A549 (cell line): Measurements from ENCODE around the gene SERPINA3. TPM values are rescaled to one million over a fixed set of nuclear protein-coding genes. Genes with fewer than 3 reads are reported as not detected.

Experiments used
- ATAC-seq, 2 experiments: fragments of 200-7000 bp in 1 of 2; fragments of >200 bp in 1 of 2; cut with Nextera tagmentation in 1 of 2; cut with Tn5 transposase in 1 of 2; 3 replicates each; pipeline versions ENCODE4 v1.8.0 to v1.9.1; 2018 to 2020; ENCODE audit warnings: mild to moderate bottlenecking in 1 of 2, moderate library complexity in 1 of 2
- CTCF ChIA-PET: fragments of 300-600 bp; sonication (Branson Sonifier 250); formaldehyde crosslinking; extraction: SDS; loops from one replicate; lab custom pipeline; 2021; ENCODE audit warnings: antibody characterized with exemption, inconsistent platforms; lab: Yijun Ruan, JAX
- POLR2A ChIA-PET: fragments of 350-600 bp; formaldehyde crosslinking; extraction: SDS; loops from one replicate; lab custom pipeline; 2021; ENCODE audit warnings: antibody characterized with exemption, inconsistent platforms; lab: Yijun Ruan, JAX
- DNase-seq, 2 experiments: peaks; one replicate each; pipeline versions ENCODE4 v3.0.0 to v3.0.0-alpha.2; 2011 to 2016; ENCODE audit warnings: low read depth in 1 of 2, low spot score in 1 of 2
- FAIRE-seq: peaks from 2 replicates; lab custom pipeline; 2011; peaks lifted over from hg19 to GRCh38; lab: Jason Lieb, UNC
- H3K27ac ChIP-seq, 2 experiments: fragments of >200 bp; sonication (Bioruptor Twin); formaldehyde crosslinking; 3 replicates each; pipeline ENCODE4 v1.5.1; 2016 to 2017
- H3K4me1 ChIP-seq: fragments of >200 bp; sonication (Bioruptor Twin); formaldehyde crosslinking; 3 replicates; pipeline ENCODE4 v1.6.1; 2016
- H3K4me2 ChIP-seq: fragments of >200 bp; sonication (Bioruptor Twin); formaldehyde crosslinking; 3 replicates; pipeline ENCODE4 v1.6.1; 2016
- H3K4me3 ChIP-seq: fragments of >200 bp; sonication (Bioruptor Twin); formaldehyde crosslinking; 3 replicates; pipeline ENCODE4 v1.5.1; 2016
- H3K9me3 ChIP-seq: fragments of >200 bp; sonication (Bioruptor Twin); formaldehyde crosslinking; 3 replicates; pipeline ENCODE4 v1.6.1; 2016
- BHLHE40 ChIP-seq: IDR thresholded peaks from 2 replicates; pipeline ENCODE4 v1.6.1; 2012; ENCODE audit warnings: low read depth, low read length, inconsistent platforms
- CBX2 ChIP-seq: fragments of 200-600 bp; sonication (generic); IDR thresholded peaks from 2 replicates; pipeline ENCODE4 v1.6.1; 2016; ENCODE audit warnings: low read depth, mild to moderate bottlenecking, borderline replicate concordance
- CBX8 ChIP-seq: fragments of 200-600 bp; sonication (generic); IDR thresholded peaks from 2 replicates; pipeline ENCODE4 v1.6.1; 2016
- CEBPB ChIP-seq, 2 experiments: fragments of >200 bp in 1 of 2; sonication (Bioruptor Twin) in 1 of 2; formaldehyde crosslinking in 1 of 2; IDR thresholded peaks; 2 replicates each; pipeline ENCODE4 v1.6.1; 2012 to 2016
- CHD2 ChIP-seq: fragments of 150-350 bp; IDR thresholded peaks from 2 replicates; pipeline ENCODE4 v1.6.1; 2014; ENCODE audit warnings: low read length; ENCODE audit not compliant: partially characterized antibody
- EHF ChIP-seq: fragments of 250-450 bp; sonication (Bioruptor Pico); IDR thresholded peaks from 2 replicates; pipeline ENCODE4 v1.5.0; 2020; ENCODE audit warnings: mild to moderate bottlenecking
- EP300 ChIP-seq, 2 experiments: fragments of >200 bp; sonication (Bioruptor Twin); formaldehyde crosslinking; IDR thresholded peaks; 2 replicates in 1 of 2; 3 replicates in 1 of 2; pipeline ENCODE4 v1.6.1; 2016 to 2017
- ESRRA ChIP-seq: fragments of 150-350 bp; IDR thresholded peaks from 2 replicates; pipeline ENCODE4 v1.6.1; 2014; ENCODE audit warnings: mild to moderate bottlenecking, low read length, borderline replicate concordance
- FOSB ChIP-seq: fragments of 250-450 bp; sonication (Bioruptor Pico); IDR thresholded peaks from 2 replicates; pipeline ENCODE4 v1.5.0; 2020; ENCODE audit warnings: mild to moderate bottlenecking, moderate library complexity
- FOSL2 ChIP-seq, 2 experiments: fragments of 450-650 bp in 1 of 2; fragments of >200 bp in 1 of 2; sonication (Bioruptor Twin) in 1 of 2; formaldehyde crosslinking; IDR thresholded peaks; 2 replicates each; pipeline versions ENCODE4 v1.5.0 to v1.6.1; 2016 to 2020; ENCODE audit warnings: mild to moderate bottlenecking in 1 of 2, moderate library complexity in 1 of 2
- HOXA7 ChIP-seq: fragments of 250-450 bp; sonication (Bioruptor Pico); IDR thresholded peaks from 2 replicates; pipeline ENCODE4 v1.5.0; 2020; ENCODE audit warnings: mild to moderate bottlenecking, moderate library complexity
- JUN ChIP-seq, 2 experiments: fragments of >200 bp; sonication (Bioruptor Twin); formaldehyde crosslinking; IDR thresholded peaks; 2 replicates in 1 of 2; 3 replicates in 1 of 2; pipeline ENCODE4 v1.6.1; 2016 to 2017
- JUNB ChIP-seq: fragments of >200 bp; sonication (Bioruptor Twin); formaldehyde crosslinking; IDR thresholded peaks from 2 replicates; pipeline ENCODE4 v1.6.1; 2016
- MAFK ChIP-seq: fragments of 450-650 bp; IDR thresholded peaks from 2 replicates; pipeline ENCODE4 v1.6.1; 2014; ENCODE audit not compliant: partially characterized antibody
- MAZ ChIP-seq: fragments of 150-350 bp; IDR thresholded peaks from 2 replicates; pipeline ENCODE4 v1.6.1; 2014; ENCODE audit warnings: antibody characterized with exemption, low read depth, low read length, borderline replicate concordance
- POLR2AphosphoS2 ChIP-seq: conservative IDR thresholded peaks from 2 replicates; pipeline ENCODE4 v1.6.1; 2012; ENCODE audit warnings: low read length, improper control_type of control experiment, inconsistent platforms
- RAD21 ChIP-seq, 2 experiments: fragments of >200 bp in 1 of 2; sonication (Bioruptor Twin) in 1 of 2; formaldehyde crosslinking in 1 of 2; IDR thresholded peaks in 1 of 2; conservative IDR thresholded peaks in 1 of 2; 2 replicates in 1 of 2; 3 replicates in 1 of 2; pipeline ENCODE4 v1.6.1; 2012 to 2018; ENCODE audit warnings: inconsistent platforms in 1 of 2
- SMC3 ChIP-seq: fragments of >200 bp; sonication (Bioruptor Twin); formaldehyde crosslinking; IDR thresholded peaks from 3 replicates; pipeline ENCODE4 v1.6.1; 2018; ENCODE audit warnings: inconsistent platforms
- SREBF2 ChIP-seq: fragments of 450-650 bp; IDR thresholded peaks from 2 replicates; pipeline ENCODE4 v1.6.1; 2014; ENCODE audit warnings: mild to moderate bottlenecking, moderate library complexity
- ZFP36 ChIP-seq: fragments of 450-650 bp; IDR thresholded peaks from 2 replicates; pipeline ENCODE4 v1.6.1; 2014; ENCODE audit warnings: borderline replicate concordance; ENCODE audit not compliant: partially characterized antibody
- ZNF302 ChIP-seq: fragments of 250-450 bp; sonication (Bioruptor Pico); IDR thresholded peaks from 2 replicates; pipeline ENCODE4 v1.9.0; 2021; ENCODE audit warnings: inconsistent platforms, mild to moderate bottlenecking, moderate library complexity
- ZSCAN20 ChIP-seq: fragments of 250-450 bp; sonication (Bioruptor Pico); IDR thresholded peaks from 2 replicates; pipeline ENCODE4 v1.8.0; 2022; ENCODE audit warnings: mild to moderate bottlenecking, moderate library complexity
- WGBS: methylation state at CpG from one replicate; pipeline ENCODE4 v1.1.6; 2017; ENCODE audit errors: missing lambda C conversion rate; 5-methylcytosine and 5-hydroxymethylcytosine counted together
- polyA plus RNA-seq, 4 experiments: library from polyadenylated mRNA; depleted of rRNA in 3 of 4; stranded (reverse); fragments of >200 nt; fragmentation: RNase III in 1 of 4; extraction: RNeasy Plus Mini Kit Qiagen cat#74134 plus additional on column Dnase treatment in 1 of 4; gene quantifications; 2 replicates in 3 of 4; 3 replicates in 1 of 4; pipeline ENCODE4 v1.2.3, GENCODE V29; 2011 to 2017
- TF ChIP-seq, protein P1 (sequence below): fragments of 250-450 bp; sonication (Bioruptor Pico); IDR thresholded peaks from 2 replicates; pipeline ENCODE4 v1.5.0; 2021; ENCODE audit warnings: mild to moderate bottlenecking, moderate library complexity, borderline replicate concordance
- TF ChIP-seq, protein P2 (sequence below): fragments of 250-450 bp; sonication (Bioruptor Pico); IDR thresholded peaks from 2 replicates; pipeline ENCODE4 v1.5.0; 2020; ENCODE audit warnings: low read depth, mild to moderate bottlenecking, moderate library complexity
- TF ChIP-seq, protein P3 (sequence below): fragments of 200-600 bp; sonication (generic); IDR thresholded peaks from 2 replicates; pipeline ENCODE4 v1.6.1; 2016; ENCODE audit warnings: antibody characterized with exemption, mild to moderate bottlenecking, moderate library complexity
- TF ChIP-seq, protein P4 (sequence below): fragments of >200 bp; sonication (Bioruptor Twin); formaldehyde crosslinking; IDR thresholded peaks from 3 replicates; pipeline ENCODE4 v1.6.1; 2016

Gene SERPINA3
- polyA plus RNA-seq, 2 of the 4 experiments (the other 2 are of a cell fraction) = 3.1 to 9.1 TPM

DNA sequence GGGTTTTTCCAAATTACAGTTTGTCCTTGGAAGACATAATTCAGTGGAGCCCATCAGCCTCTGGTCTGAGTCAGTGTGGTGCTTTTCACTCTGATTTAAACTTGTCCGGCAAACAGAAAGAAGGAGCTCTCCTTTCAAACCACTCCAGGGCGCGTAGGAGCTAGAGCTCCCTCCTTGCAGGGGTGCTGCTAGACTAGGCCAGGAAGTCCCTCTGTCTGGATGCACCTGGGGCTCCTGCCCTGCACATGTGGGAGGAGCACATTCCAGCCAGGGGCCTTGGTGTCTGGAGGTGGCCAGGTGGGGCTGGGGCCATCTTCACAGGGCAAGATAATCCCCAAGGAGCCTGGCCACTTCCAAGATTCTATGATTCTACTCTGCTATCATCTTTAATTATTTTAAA is 3.1 kb downstream of the SERPINA3 start:
- Histone ChIP-seq H3K4me3 (no peak overlapping the region), H3K9me3 (peaks cover 42% of the 10 kb centered on the region), H3K4me2 (no peak overlapping the region), H3K4me1 (peaks cover 29% of the 10 kb centered on the region), H3K27ac (0 out of 6 replicates have a peak overlapping the region, but pooled peaks of 1 of the 2 experiments have one; percentile 9)
- DNase-seq (no peak), FAIRE-seq (no peak), ATAC-seq (no peak)
- ChIA-PET CTCF (interaction anchor here (0.6 to 1.4 kb wide), 4 partner anchors 10 to 66 kb away, joined by 3 to 4 read pairs (median 3); no protein-coding TSS in a partner anchor), POLR2A (no interaction called here)
- TF ChIP-seq, protein P1, sequence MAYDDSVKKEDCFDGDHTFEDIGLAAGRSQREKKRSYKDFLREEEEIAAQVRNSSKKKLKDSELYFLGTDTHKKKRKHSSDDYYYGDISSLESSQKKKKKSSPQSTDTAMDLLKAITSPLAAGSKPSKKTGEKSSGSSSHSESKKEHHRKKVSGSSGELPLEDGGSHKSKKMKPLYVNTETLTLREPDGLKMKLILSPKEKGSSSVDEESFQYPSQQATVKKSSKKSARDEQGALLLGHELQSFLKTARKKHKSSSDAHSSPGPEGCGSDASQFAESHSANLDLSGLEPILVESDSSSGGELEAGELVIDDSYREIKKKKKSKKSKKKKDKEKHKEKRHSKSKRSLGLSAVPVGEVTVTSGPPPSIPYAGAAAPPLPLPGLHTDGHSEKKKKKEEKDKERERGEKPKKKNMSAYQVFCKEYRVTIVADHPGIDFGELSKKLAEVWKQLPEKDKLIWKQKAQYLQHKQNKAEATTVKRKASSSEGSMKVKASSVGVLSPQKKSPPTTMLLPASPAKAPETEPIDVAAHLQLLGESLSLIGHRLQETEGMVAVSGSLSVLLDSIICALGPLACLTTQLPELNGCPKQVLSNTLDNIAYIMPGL (CRISPR knock-in tag) = no peak
- TF ChIP-seq EP300 (IDR thresholded peaks at IDR 0.05) (no peak), ZFP36 (no peak), RAD21 (conservative IDR thresholded peaks at IDR 0.05 in 1 of 2, IDR thresholded peaks at IDR 0.05 in 1 of 2) (no peak), HOXA7 (no peak), ZNF302 (CRISPR knock-in tag) (no peak), JUNB (no peak), JUN (IDR thresholded peaks at IDR 0.05) (no peak), SREBF2 (no peak), EHF (no peak), ESRRA (no peak), MAFK (no peak), MAZ (no peak), BHLHE40 (no peak), CHD2 (no peak)
- TF ChIP-seq, protein P2, sequence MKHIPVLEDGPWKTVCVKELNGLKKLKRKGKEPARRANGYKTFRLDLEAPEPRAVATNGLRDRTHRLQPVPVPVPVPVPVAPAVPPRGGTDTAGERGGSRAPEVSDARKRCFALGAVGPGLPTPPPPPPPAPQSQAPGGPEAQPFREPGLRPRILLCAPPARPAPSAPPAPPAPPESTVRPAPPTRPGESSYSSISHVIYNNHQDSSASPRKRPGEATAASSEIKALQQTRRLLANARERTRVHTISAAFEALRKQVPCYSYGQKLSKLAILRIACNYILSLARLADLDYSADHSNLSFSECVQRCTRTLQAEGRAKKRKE (CRISPR knock-in tag) = no peak
- WGBS = 97% methylated on average over 3 of the region's 3 CpGs

DNA sequence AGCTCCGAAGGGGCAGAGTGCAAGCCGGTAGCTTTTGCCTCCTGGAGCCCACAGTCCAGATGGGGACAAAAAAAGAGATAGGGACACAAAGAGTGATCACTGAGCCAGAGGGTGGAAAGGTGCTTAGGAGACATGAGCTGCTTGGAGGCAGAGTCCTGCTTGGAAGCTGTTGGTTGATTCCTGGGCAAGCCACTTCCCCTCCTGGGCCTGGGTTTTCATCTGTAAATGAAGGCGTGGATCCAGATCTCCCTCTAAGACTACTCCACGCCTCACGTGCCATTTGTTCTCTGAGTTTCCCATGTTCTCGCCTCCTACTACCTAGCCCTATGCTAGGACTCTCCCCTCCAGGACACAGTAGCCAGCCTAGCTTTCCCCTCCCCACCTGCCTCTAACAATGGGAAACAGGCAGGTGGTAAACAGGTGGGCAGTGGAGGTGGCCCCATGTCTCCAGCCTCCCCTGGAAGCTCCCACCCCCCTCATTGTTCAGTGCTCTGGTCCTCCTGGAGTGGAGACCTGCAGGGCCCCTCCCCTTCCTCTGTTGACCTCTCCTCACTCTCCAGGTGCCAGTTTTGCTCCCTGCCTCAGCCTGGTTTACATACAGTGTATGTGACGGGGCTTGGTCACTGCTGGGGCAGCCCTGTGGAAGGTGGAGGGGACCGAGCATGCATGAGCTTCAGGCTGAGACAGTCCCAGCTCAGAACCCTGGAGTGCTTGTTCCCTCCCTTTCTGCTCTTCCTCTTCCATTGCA is 3.8 kb downstream of the SERPINA3 start:
- POLR2A ChIA-PET = no interaction called here
- no peak for DNase-seq
- CTCF ChIA-PET = interaction anchor here (0.6 to 2.2 kb wide), 6 partner anchors 11 to 74 kb away, joined by 3 to 11 read pairs (median 3); no protein-coding TSS in a partner anchor
- TF ChIP-seq CBX2 = no peak
- TF ChIP-seq RAD21 (conservative IDR thresholded peaks at IDR 0.05 in 1 of 2, IDR thresholded peaks at IDR 0.05 in 1 of 2) = no peak
- TF ChIP-seq JUN (IDR thresholded peaks at IDR 0.05) = no peak
- TF ChIP-seq FOSL2 (IDR thresholded peaks at IDR 0.05) = no peak
- TF ChIP-seq FOSL2 (CRISPR knock-in tag; IDR thresholded peaks at IDR 0.05) = no peak
- TF ChIP-seq CBX8 = no peak
- no peak for TF ChIP-seq POLR2AphosphoS2
- TF ChIP-seq, protein P1 (CRISPR knock-in tag) = no peak
- no peak for TF ChIP-seq SMC3
- TF ChIP-seq HOXA7 = no peak
- TF ChIP-seq, protein P3, sequence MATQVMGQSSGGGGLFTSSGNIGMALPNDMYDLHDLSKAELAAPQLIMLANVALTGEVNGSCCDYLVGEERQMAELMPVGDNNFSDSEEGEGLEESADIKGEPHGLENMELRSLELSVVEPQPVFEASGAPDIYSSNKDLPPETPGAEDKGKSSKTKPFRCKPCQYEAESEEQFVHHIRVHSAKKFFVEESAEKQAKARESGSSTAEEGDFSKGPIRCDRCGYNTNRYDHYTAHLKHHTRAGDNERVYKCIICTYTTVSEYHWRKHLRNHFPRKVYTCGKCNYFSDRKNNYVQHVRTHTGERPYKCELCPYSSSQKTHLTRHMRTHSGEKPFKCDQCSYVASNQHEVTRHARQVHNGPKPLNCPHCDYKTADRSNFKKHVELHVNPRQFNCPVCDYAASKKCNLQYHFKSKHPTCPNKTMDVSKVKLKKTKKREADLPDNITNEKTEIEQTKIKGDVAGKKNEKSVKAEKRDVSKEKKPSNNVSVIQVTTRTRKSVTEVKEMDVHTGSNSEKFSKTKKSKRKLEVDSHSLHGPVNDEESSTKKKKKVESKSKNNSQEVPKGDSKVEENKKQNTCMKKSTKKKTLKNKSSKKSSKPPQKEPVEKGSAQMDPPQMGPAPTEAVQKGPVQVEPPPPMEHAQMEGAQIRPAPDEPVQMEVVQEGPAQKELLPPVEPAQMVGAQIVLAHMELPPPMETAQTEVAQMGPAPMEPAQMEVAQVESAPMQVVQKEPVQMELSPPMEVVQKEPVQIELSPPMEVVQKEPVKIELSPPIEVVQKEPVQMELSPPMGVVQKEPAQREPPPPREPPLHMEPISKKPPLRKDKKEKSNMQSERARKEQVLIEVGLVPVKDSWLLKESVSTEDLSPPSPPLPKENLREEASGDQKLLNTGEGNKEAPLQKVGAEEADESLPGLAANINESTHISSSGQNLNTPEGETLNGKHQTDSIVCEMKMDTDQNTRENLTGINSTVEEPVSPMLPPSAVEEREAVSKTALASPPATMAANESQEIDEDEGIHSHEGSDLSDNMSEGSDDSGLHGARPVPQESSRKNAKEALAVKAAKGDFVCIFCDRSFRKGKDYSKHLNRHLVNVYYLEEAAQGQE = no peak
- TF ChIP-seq ZSCAN20 (CRISPR knock-in tag) = no peak
- no peak for TF ChIP-seq FOSB
- TF ChIP-seq, protein P4, sequence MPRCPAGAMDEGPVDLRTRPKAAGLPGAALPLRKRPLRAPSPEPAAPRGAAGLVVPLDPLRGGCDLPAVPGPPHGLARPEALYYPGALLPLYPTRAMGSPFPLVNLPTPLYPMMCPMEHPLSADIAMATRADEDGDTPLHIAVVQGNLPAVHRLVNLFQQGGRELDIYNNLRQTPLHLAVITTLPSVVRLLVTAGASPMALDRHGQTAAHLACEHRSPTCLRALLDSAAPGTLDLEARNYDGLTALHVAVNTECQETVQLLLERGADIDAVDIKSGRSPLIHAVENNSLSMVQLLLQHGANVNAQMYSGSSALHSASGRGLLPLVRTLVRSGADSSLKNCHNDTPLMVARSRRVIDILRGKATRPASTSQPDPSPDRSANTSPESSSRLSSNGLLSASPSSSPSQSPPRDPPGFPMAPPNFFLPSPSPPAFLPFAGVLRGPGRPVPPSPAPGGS = no peak
- TF ChIP-seq CEBPB (IDR thresholded peaks at IDR 0.05) = no peak
- no peak for TF ChIP-seq ZNF302 (CRISPR knock-in tag)
- FAIRE-seq = no peak
- ATAC-seq = no peak
- no peak overlapping the region for H3K27ac ChIP-seq
- H3K4me3 ChIP-seq = no peak overlapping the region
- H3K4me2 ChIP-seq = no peak overlapping the region
- 69% methylated on average over 8 of the region's 8 CpGs for WGBS
- H3K9me3 ChIP-seq = peaks cover 45% of the 10 kb centered on the region
- peaks cover 21% of the 10 kb centered on the region for H3K4me1 ChIP-seq
